Limb (tissue), 2 donors: ENCODE measurements around the gene CAPN13.
A peak's percentile ranks its signal among the peaks of the same experiment; 100 is the strongest.

Experiments used
- DNase-seq, 2 donors: peaks; one replicate each; pipeline ENCODE4 v3.0.0-alpha.2; 2016; ENCODE audit errors: extremely low spot score in 2 of 2

Gene CAPN13

DNA sequence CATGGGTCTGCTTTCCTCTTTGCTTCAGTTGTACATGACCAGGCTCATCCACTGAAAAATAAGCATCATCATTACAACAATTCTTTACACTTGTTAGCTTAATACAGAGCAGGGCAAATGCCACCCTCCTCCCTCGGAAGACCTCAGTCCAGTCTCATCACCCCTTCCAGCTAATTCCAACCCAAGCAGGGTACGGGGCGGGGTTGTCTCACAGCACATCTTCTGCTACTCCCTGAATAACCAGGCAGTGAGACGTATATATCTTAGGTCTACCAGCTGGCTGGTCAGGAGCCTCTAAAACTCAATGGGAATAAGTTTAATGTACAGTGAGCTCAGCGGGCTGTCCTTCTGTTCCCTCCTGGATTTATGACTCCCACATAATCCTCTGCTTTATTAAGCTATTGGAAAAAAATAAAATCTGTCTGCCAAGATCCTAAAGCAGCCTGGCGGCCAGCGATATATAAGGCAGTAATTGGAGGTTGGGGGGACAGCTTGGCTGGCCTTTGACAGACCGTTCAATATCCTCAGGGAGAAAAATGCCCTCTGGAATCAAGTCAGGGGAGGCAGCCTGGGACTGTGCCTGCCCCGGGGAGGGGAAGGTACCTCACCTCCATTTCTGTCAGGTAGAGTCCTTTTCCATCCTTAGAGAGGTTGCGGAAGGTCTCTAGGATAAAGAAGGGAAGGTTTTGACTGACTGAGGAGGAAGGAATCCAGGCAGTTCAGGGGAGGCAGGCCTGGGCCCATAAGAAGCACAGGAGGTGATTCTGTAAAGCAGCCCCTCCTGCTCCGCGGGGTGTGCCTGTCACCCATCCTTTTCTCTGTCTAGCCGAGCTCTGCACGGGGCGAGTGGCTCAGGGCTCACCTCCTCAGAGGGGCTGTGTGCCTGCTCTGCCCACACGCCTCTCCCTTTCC is 76.3 kb downstream of the CAPN13 start:
- no peak for DNase-seq

DNA sequence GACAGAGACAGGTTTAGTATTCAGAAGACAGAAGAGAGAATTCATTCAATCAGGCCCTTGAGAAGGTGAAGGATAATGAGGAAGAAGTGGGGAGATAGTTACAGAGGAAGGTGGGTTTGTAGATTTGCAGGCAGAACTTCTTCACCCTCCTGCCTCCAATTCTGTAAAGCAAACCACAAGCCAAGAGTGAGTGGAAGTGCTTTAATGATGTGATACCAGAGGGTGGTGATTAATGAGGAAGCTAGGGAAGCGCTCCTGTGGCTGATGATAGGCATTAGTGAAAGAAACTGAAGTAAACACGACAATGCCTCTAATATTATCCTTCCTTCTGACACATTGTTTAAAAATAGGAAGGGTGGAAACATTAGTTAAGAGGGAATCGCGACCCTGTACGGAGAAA is 78.2 kb downstream of the CAPN13 start:
- no peak for DNase-seq

DNA sequence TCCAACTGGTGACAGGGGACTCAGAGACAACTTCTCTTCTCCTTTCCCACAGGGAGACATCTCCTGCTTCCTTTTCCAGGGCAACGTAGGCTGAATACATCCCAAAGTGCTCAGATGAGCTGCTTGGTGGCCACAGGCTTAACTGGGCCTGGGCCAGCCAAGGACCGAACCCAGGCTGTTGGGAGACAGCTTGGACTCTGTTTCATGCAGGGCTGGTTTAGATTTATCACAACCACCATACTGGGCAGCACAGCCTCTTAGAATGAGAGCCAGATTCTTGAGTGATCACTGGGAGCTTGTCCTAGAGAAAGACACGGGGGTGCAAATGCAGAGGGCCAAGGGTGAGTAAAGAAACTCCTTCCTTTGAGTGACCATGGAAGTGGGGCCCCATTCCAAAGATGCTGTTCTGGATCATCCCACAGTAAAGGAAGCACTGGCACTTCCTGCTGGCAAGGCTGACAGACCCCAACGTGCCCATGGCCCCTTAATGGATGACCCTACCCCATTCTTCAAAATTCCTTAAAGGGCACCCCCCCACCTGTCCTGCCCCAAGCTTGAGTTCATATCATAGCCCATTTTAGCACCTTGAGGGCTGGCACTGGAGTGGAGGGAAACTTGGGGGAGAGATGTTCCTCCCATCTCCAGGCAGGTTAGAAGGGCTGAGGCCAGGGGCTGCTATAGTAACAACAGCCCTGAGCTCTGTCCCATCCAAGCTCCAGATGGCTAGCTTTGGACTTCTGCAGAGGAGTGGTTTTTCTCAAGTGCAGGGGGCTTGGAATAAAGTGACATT is 84.1 kb downstream of the CAPN13 start:
- no peak for DNase-seq

DNA sequence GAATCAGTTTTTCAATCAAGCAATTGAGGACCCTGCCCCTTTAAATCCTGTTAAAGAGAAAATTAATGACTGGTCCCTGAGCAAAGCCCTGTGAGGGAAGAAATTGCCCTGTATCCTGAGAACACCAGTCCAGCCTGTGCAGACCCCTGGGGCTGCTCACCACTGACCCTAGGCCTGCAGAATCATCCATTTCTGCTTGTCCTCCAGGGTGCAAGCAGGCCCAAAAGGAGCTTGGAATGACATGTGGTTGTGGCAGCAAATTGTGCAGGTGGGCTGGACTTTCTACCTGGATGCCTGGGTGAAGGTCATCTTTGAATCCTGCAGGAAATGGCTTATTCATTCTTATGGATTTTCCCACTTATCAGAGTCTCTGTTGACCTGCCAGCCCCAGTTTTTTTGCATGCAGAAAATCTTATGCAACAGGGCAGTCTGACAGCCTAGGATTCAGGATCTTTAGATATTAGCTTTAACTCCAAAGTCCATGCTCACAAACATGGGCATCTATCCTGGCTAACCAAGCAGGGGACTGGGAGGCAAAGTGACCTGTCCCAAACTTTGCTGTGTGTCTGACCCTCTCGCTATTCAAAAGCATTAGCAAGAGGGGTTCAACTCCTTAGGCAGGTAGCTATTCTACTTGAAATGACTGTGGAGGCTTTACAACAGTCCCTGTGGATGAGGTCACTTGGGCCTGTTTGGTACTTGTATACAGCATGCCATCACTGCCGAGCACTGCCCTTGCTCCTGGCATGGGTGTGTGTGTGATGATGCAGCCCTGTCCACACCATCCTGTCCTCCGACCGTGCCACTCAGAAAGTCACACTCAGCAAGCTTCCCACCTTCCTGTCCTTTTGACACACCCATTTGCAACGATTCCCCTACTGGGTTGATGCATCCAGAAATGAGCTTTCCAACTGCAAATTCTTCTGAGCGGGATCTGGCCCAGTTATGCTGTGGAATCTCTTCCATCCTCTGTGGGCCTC is 85.3 kb downstream of the CAPN13 start:
- no peak for DNase-seq

DNA sequence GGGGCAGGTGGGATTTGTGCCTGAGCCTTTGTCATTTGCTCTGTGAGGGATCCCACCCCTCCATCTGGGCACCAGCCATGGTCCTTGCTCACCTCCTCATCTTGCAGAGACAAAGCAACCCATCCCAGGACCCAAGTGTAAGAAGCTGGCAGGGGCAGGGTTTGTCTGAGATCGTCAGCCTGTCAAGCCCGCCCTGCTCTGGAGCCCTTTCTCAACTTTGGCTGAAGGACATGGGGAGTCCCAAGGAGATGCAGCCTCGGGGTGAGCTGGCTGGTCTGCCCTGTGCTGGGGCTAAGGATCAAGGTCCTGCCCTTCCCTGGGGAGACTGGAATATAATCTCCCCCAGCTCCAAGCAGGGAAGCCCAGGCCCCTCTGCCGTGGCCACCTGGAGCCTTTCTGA is 86.0 kb downstream of the CAPN13 start:
- no peak for DNase-seq

DNA sequence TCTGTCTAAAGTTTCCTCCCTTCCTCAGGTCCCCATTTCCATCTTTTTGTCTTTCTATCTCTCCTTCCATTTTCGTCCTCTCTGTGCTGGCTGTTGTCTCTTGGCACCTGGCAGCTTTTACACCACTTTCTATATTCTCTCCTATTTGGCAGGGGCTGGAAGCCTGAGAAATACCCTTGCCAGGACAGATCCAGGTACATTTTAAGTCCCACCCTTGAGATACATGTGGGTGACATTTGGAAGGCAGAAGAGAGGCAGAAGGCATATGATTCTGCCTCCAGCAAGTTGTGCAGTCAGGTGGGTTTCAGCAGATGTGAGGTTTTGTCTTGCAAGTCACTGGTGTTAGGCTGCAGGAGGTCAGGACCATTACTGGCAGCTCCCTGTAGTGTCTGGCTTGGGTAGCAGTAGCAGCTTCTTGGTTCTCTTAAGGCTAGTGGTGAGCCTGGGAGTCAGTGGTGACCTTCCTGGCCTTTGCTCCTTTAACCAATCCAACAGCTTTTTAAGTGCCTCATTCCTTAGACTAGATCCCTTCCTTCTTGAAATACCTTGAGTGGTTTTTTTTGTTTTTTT is 90.1 kb downstream of the CAPN13 start:
- DNase-seq: peak in 1 of 2 donors; percentile 6

DNA sequence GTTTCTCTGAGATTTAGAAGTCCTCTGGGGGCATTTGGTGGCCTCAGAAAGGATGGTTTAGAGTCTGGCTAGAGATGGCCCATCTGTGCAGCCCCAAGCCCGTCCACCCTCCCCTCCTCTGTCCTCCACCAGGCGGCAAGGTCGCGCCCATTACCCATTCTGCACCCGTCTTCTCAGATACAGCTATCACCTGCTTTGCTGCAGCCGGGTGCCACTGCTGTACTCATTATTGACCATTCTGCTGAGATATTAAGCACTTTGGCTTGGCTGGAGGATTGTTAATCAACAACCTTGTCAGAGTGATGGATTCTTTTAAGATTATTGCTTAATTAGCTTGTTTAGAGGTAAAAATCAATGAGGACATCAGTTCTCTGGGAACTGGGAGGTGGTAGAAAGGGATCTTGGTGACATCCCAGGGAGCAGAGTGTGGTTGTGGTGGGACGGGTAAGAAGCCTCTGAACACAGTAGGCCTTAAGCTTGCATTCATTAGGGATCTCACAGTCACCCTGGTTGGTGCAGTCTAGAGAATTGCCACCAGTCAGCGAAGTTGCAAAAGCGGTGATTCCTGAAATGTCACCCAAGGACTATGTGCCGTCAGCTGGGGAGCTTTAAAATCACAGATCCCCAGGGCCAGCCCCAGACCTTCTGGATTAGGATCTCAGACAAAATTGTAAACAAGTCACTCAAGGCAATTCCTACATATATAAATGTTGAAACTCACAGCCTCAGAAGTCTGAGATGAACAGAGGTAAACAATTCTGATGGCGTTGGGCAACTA is 90.9 kb downstream of the CAPN13 start:
- peak in 1 of 2 donors; percentile 14 for DNase-seq

DNA sequence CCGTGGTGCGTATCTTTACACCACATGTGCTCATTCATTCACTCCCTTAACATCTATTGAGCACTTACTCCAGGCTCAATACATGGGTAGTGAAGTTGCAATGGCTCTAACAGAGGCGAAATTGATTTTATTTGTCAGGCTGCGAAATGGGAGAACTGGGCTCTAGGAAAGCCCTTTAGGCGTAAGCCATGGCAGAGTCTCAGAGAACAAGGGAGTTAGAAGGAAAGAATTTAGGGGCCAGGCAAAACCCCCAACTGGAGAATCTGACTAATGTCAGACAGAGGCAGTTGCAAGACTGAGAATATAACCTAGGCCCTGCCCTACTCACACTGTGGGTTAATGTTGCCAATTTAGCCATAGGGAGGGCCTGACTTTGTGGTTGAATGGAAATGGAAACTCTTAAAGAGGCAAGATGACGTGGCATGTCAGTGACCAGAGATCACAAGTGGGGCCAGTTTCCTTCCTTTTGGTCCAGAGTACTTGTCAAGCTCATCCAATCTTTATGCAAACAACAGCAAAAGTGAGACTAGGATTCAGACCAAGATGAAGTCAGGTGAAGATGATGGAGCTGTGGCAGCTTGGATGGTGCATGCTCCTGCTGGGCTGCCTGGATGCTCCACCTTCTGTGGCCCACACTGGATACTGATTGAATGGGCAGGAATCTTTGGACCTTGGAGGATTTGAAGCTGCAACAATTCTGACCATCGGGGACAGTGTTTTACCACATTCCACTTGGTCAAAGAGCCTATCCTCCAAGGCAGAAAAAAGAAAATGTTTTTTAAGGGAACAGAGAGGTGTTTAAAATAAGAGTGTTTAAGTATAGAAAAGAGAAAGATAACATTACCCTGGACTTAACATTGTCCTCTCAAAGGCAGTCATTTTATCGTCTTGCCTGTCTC is 92.2 kb downstream of the CAPN13 start:
- DNase-seq: peak in 1 of 2 donors; percentile 12

DNA sequence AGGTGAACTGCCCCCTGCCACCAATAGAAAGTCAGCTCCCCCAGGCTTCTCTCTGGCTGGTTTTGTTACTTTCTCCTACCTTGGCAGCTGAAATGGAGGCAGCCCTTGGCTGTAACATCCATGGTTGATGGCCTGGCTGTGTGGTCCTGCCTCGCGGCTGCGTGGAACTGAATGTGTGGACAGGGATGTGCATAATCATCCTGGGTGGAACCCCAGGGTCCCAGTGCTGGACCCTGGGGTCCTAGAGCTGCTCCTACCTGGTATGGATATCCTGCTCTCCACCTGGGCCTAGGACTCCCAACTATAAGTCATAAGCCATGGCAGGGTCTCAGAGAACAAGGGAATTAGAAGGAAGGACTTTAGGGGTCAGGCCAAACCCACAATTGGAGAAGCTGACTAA is 93.5 kb downstream of the CAPN13 start:
- no peak for DNase-seq

DNA sequence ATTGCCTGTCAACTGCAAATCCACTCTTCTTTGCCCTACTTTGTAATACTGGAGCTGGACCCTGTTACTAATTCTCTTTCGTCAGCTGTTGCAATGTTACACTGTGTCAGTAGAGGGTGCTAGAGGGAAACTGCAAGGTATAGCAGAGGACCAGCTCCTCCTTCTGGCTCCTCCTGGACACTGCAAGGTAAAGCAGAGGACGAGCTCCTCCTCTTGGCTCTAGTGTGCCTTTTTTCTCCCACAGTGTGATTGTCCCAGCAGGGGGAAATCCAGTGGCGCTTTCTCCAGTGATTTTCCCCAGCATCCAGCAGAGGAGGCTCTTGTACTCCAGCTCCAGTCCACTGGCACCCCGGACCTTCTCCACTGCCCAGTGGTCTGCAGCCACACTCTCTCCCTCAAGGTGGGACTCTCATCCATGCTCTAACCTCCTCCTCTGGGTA is 95.6 kb downstream of the CAPN13 start:
- peak; percentile 77 to 86 for DNase-seq

DNA sequence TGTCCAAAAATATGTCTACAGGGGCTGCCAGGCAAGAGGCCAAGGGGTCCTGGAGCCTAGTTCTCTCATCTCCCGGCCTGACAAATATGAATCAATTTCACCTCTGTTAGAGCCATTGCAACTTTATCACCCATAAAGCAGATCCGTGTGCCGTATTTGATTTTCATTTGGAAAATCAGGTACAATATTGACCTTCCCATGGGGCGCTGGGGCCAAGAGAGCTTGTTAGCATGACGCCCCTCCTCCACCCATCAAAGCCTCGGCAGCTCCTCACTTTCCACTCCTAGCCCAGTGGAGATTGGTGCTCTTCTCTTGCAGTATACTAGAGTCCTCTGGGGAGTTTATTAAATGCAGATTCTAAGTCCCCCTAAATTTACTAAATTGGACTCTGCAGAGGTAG is 96.8 kb downstream of the CAPN13 start:
- peak in 1 of 2 donors; percentile 8 for DNase-seq

DNA sequence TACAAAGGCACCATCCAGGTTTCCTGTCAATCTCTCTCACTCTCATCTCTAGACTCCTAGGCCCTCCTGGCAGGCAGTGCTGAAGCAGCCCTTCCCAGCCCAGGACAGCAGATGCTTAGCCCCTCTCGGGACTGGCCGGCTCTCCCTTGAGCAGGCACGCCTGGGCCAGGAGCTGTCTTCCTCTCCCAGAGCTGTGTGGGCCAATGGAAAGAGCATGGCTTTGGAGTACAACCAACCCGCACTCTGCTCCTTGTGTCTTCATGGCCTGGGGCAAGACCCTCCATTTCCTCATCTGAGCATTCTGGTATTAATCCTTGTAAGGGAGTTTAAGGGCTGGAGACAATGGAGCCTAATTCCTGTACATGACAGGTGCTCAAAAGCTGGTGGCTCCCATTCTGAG is 97.2 kb downstream of the CAPN13 start:
- peak in 1 of 2 donors; percentile 25 for DNase-seq

DNA sequence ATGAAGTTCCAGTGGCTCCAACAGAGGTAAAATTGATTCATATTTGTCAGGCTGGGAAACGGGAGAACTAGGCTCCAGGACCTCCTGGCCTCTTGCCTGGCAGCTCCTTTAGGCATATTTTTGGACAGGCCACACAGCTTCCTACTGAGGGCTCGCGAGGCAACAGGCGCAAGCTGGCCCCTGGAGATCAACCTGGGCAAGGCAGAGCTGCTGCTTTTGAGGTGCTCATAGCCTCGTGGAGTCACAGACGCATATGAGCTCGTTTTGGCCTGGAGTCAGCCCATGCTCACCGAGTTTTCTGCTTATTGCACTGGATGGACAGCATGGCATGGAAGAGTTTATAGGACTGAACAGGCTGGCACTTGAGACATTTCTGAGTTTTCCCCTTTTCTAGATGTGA is 97.7 kb downstream of the CAPN13 start:
- peak in 1 of 2 donors; percentile 22 for DNase-seq

DNA sequence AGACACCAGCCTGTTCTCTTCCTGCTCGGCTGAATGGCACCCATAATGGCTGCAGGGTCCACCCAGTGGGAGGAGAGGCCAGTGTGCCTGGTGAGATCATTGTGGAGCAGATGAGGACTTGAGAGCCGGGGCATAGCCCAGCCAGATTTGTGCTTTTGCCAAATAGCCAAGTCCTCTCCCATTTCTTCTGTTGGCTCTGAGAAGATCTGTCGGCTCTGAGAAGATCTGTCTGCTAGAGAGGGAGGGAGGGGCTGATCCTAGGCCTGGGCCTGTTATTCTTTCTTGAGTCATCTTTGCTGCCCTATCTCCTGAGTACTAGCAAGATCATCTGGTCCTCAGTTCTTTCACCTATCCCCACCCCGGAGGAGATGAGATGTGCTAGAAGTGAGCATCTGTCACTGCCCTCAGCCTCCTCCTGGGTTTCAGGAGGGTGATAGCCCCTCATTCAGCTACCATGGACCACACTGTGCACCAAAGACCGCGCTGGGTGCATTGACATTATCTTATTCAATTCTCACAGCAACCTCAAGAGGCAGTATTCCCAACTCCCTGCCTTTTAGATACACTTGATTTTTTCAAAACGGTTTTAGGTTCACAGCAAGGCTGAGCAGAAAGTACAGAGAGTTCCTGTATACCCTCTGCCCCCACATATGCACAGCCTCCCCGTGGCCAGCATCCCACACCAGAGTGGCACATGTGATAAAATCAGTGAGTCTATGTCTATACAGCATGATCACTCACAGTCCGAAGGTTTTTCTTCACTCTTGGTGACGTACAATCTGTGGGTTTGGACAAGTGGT is 98.6 kb downstream of the CAPN13 start:
- DNase-seq: peak in 1 of 2 donors; percentile 25

DNA sequence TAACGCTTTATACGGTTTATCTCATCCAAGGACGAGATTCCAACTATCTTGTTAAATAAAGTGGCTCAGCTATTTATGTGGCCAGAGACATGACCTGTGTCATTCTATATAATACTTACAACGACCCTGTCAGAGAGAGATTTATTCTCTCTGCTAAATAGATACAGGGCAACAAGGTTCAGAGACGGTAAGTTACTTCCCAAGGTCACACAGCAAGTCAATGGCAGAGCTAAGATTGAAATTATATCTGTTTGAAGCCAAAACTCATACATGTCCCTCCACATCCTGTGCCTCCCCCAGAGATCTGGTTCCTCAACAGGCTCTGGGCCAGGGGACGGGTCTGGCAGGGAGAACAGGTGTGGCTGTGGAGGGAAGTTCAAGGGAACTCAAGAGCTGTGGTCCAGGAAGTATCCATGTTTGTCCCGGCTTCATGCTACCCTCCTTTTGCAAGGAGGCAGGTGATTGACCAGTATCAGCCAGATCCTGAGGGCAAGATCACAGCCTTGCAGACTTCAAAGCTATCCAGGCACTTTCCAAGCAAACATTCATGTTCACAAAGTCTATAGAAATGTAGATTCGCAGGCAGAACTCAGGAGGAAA is 99.8 kb downstream of the CAPN13 start:
- DNase-seq: peak in 1 of 2 donors; percentile 12

DNA sequence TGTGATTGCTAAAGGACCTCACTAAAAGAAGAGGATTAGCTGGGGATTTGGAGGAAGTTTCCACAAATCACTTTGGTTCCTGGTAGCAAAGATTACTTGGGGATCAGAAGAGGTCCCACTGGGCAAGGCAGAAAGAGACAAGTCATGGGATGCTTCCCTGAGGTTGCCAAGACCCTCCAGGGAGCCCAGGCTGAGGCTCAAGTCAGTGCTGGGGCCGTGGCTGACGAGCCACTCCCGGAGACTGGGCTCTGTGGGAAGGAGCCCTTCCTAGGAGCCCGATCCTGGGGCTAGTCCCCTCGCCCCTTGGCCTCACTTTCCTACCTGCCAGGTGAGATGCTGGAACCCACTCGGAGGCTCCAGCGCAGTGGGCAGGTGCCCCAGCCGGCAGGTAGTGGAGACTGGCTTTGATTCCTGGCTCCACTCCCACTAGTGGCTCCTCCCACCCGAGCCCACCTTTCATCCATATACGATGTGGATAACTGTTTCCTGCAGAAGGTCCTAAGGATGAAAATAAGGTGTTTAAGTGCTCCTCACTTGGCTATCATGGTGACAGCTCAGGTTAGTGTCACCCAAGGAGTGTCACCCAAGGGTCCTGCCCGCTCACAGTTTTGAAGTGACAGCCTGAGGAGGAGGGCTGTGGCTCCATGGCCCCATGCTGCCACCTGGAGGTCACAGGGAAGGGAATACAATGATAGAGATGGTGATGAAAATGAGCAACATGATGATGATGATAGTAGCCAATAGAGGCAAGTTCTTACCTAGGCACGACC is 100.5 kb downstream of the CAPN13 start:
- peak; percentile 38 to 83 for DNase-seq
